Measurements from ENCODE around the gene SFXN3.

SFXN3 gene

GRCh38 chr10:101056365-101057151 lies 25.5 kb downstream of the SFXN3 start:
- DNase-seq (ENCODE audit: low read depth in 2 of 2), result no peak

GRCh38 chr10:101060036-101060950 lies 29.3 kb downstream of the SFXN3 start:
- peak; percentile 54 to 76 for DNase-seq (ENCODE audit: low read depth in 2 of 2)

- peak; percentile 74 to 81 for DNase-seq (ENCODE audit: low read depth in 2 of 2)
Observed at GRCh38 chr10:101060951-101061623, 30.1 kb downstream of the SFXN3 start.

- no peak for DNase-seq (ENCODE audit: low read depth in 2 of 2)
Observed at GRCh38 chr10:101061624-101062231, 30.7 kb downstream of the SFXN3 start, which contains the start of gene KAZALD1. Gene KAZALD1 (plus strand): TSS chr10:101061989. CDS start chr10:101062593, 604 bp downstream.

- no peak for DNase-seq (ENCODE audit: low read depth in 2 of 2)
Observed at GRCh38 chr10:101062232-101063049, 31.4 kb downstream of the SFXN3 start.

- DNase-seq (ENCODE audit: low read depth in 2 of 2), result no peak
Observed at GRCh38 chr10:101063050-101063525, 32.1 kb downstream of the SFXN3 start.

- no peak for DNase-seq (ENCODE audit: low read depth in 2 of 2)
Observed at GRCh38 chr10:101063548-101064414, 32.7 kb downstream of the SFXN3 start.

GRCh38 chr10:101064415-101065030 lies 33.5 kb downstream of the SFXN3 start:
- DNase-seq (ENCODE audit: low read depth in 2 of 2), result no peak

GRCh38 chr10:101065481-101066145 lies 34.6 kb downstream of the SFXN3 start:
- no peak for DNase-seq (ENCODE audit: low read depth in 2 of 2)

GRCh38 chr10:101066146-101066895 lies 35.3 kb downstream of the SFXN3 start:
- DNase-seq (ENCODE audit: low read depth in 2 of 2), result no peak

GRCh38 chr10:101066896-101067355 lies 35.9 kb downstream of the SFXN3 start:
- no peak for DNase-seq (ENCODE audit: low read depth in 2 of 2)

GRCh38 chr10:101067356-101068083 lies 36.5 kb downstream of the SFXN3 start:
- peak; percentile 34 to 54 for DNase-seq (ENCODE audit: low read depth in 2 of 2)

- no peak for DNase-seq (ENCODE audit: low read depth in 2 of 2)
Observed at GRCh38 chr10:101069441-101069840, 38.4 kb downstream of the SFXN3 start.

- no peak for DNase-seq (ENCODE audit: low read depth in 2 of 2)
Observed at GRCh38 chr10:101070098-101070497, 39.1 kb downstream of the SFXN3 start.

- no peak for DNase-seq (ENCODE audit: low read depth in 2 of 2)
Observed at GRCh38 chr10:101071267-101071884, 40.3 kb downstream of the SFXN3 start.

GRCh38 chr10:101071885-101072433 lies 40.9 kb downstream of the SFXN3 start:
- no peak for DNase-seq (ENCODE audit: low read depth in 2 of 2)

Data from stimulated activated CD8-positive, alpha-beta memory T cell treated with anti-CD3 and anti-CD28 coated beads, Interleukin-15, amount 100 ng/mL, for 4 hours (primary cell).